Measurements from ENCODE around the gene FXYD1.
"Not testable (repeated sequence)": the region's sequence is repeated elsewhere in the genome, so short reads cannot be mapped to it uniquely, and the experiment has no call there.

The FXYD1 gene

DNA sequence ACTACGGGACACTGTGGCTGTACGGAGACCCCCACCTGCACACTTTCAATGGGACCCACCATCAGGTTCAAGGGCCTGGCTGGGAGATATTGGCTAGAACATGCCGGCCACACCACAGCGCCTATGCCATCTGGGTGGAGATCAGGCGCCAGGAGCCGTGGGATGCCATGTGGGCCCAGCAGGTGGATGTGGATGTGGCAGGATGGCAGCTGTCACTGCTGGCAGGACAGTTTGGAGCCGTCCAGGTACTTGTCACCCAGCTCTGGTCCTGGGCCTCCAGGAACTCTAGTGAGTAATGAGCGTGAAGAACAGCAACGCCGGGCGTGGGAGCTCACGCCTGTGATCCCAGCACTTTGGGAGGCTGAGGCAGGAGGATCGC, 38.7 kb upstream of the FXYD1 start:
- no peak overlapping the region for H3K4me3 ChIP-seq (ENCODE audit: low read depth, low read length)
- H3K27ac ChIP-seq, result no peak overlapping the region
- no peak for DNase-seq
- H3K27me3 ChIP-seq (replicated peaks), result no peaks in the 10 kb centered on the region
- in situ Hi-C loops (cut with HindIII; ENCODE audit: low pct_ligation_motif_present, low sequenced_read_pairs), result no loop called here
- H3K36me3 ChIP-seq (replicated peaks), result no peaks in the 10 kb centered on the region
- TF ChIP-seq CTCF (IDR thresholded peaks at IDR 0.05; ENCODE audit: low read depth, low read length, missing control alignments), result no peak

- H3K27me3 ChIP-seq (replicated peaks), result no peaks in the 10 kb centered on the region
- H3K36me3 ChIP-seq (replicated peaks), result no peaks in the 10 kb centered on the region
- no peak for TF ChIP-seq CTCF (IDR thresholded peaks at IDR 0.05; ENCODE audit: low read depth, low read length, missing control alignments)
- DNase-seq, result no peak
- H3K27ac ChIP-seq, result no peak overlapping the region
- in situ Hi-C loops (cut with HindIII; ENCODE audit: low pct_ligation_motif_present, low sequenced_read_pairs), result no loop called here
- no peak overlapping the region for H3K4me3 ChIP-seq (ENCODE audit: low read depth, low read length)
Observed at GRCh38 chr19:35100588-35101533, 37.8 kb upstream of the FXYD1 start.

DNA sequence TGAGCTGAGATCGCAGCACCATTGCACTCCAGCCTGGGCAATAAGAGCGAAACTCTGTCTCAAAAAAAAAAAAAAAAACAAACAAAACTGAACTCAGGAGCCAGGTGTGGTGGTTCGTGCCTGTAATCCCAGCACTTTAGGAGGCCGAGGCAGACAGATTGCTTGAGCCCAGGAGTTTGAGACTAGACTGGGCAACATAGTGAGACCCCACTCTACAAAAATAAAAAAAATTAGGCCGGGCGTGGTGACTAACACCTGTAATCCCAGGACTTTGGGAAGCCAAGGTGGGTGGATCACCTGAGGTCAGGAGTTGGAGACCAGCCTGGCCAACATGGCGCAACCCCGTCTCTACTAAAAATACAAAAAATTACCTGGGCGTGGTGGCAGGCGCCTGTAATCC, 36.7 kb upstream of the FXYD1 start:
- DNase-seq; in situ Hi-C loops (cut with HindIII; ENCODE audit: low pct_ligation_motif_present, low sequenced_read_pairs); H3K27ac ChIP-seq; H3K27me3 ChIP-seq (replicated peaks); H3K4me3 ChIP-seq (ENCODE audit: low read depth, low read length); H3K36me3 ChIP-seq (replicated peaks): not testable (repeated sequence)

- H3K4me3 ChIP-seq (ENCODE audit: low read depth, low read length); in situ Hi-C loops (cut with HindIII; ENCODE audit: low pct_ligation_motif_present, low sequenced_read_pairs); H3K27ac ChIP-seq; H3K27me3 ChIP-seq (replicated peaks); H3K36me3 ChIP-seq (replicated peaks); DNase-seq: not testable (repeated sequence)
Observed at GRCh38 chr19:35103614-35104013, 35.0 kb upstream of the FXYD1 start.

DNA sequence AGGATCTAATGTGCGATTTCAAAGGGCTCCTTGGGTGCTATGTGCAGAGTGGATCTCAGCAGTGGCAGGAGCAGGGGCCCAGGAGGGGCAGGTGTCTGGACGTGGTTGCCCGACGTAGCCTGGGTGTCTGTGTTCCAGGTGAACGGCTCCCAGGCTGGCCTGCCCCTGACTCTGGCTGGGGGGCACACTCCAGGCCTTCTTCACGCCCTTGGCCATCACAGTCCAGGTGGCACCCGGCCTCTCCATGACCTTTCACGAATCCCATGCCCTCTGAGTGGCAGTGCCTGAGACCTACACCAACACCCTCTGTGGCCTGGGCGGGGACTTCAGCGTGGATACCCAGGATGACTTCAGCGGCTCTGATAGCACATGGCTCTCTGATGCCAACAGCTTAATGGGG, 34.3 kb upstream of the FXYD1 start:
- Histone ChIP-seq H3K27ac (no peak overlapping the region), H3K27me3 (replicated peaks) (no peaks in the 10 kb centered on the region), H3K36me3 (replicated peaks) (no peaks in the 10 kb centered on the region), H3K4me3 (ENCODE audit: low read depth, low read length) (no peak overlapping the region)
- in situ Hi-C loops (cut with HindIII; ENCODE audit: low pct_ligation_motif_present, low sequenced_read_pairs), result no loop called here
- TF ChIP-seq CTCF (IDR thresholded peaks at IDR 0.05; ENCODE audit: low read depth, low read length, missing control alignments), result no peak
- no peak for DNase-seq

- Histone ChIP-seq H3K36me3 (replicated peaks) (no peaks in the 10 kb centered on the region), H3K4me3 (ENCODE audit: low read depth, low read length) (no peak overlapping the region), H3K27ac (no peak overlapping the region), H3K27me3 (replicated peaks) (no peaks in the 10 kb centered on the region)
- in situ Hi-C loops (cut with HindIII; ENCODE audit: low pct_ligation_motif_present, low sequenced_read_pairs), result no loop called here
- TF ChIP-seq CTCF (IDR thresholded peaks at IDR 0.05; ENCODE audit: low read depth, low read length, missing control alignments), result no peak
- DNase-seq, result no peak
Observed at GRCh38 chr19:35105047-35105410, 33.6 kb upstream of the FXYD1 start.
